SKM-1 (cell line): Measurements from ENCODE around the gene NDUFAB1.
"Not testable (repeated sequence)": the region's sequence is repeated elsewhere in the genome, so short reads cannot be mapped to it uniquely, and the experiment has no call there.

Source experiments
- DNase-seq: peaks from one replicate; lab custom pipeline; 2025; ENCODE audit not compliant: unreplicated experiment; lab: John Stamatoyannopoulos, UW

NDUFAB1 gene

GRCh38 chr16:23595951-23596720 lies at the start of gene NDUFAB1:
Gene NDUFAB1 (minus strand): TSS chr16:23596316. CDS start chr16:23596290, 26 bp downstream.
- peak; percentile 78 for DNase-seq

GRCh38 chr16:23642246-23642774 lies 46.2 kb upstream of the NDUFAB1 start:
- no peak for DNase-seq

- peak; percentile 93 for DNase-seq
Observed at GRCh38 chr16:23640931-23641765, 45.0 kb upstream of the NDUFAB1 start, which contains the start of the genes DCTN5 and PALB2. Gene DCTN5 (plus strand): TSS chr16:23641466. CDS start chr16:23641543, 77 bp downstream. Gene PALB2 (minus strand): TSS chr16:23641310. CDS start chr16:23641157, 153 bp downstream.

- DNase-seq = no peak
Observed at GRCh38 chr16:23640615-23640930, 44.5 kb upstream of the NDUFAB1 start.

GRCh38 chr16:23635958-23636357 lies 39.8 kb upstream of the NDUFAB1 start:
- no peak for DNase-seq

- DNase-seq = no peak
Observed at GRCh38 chr16:23634461-23635036, 38.4 kb upstream of the NDUFAB1 start.

GRCh38 chr16:23631874-23632273 lies 35.8 kb upstream of the NDUFAB1 start:
- DNase-seq = not testable (repeated sequence)

GRCh38 chr16:23629516-23629915 lies 33.4 kb upstream of the NDUFAB1 start:
- DNase-seq = no peak

- no peak for DNase-seq
Observed at GRCh38 chr16:23624092-23624491, 28.0 kb upstream of the NDUFAB1 start.

- no peak for DNase-seq
Observed at GRCh38 chr16:23615805-23616204, 19.7 kb upstream of the NDUFAB1 start.

- no peak for DNase-seq
Observed at GRCh38 chr16:23611936-23612335, 15.8 kb upstream of the NDUFAB1 start.

- not testable (repeated sequence) for DNase-seq
Observed at GRCh38 chr16:23610905-23611304, 14.8 kb upstream of the NDUFAB1 start.

- no peak for DNase-seq
Observed at GRCh38 chr16:23609929-23610328, 13.8 kb upstream of the NDUFAB1 start.

GRCh38 chr16:23608194-23608593 lies 12.1 kb upstream of the NDUFAB1 start:
- DNase-seq = no peak

- DNase-seq = no peak
Observed at GRCh38 chr16:23607726-23608125, 11.6 kb upstream of the NDUFAB1 start.

- no peak for DNase-seq
Observed at GRCh38 chr16:23597003-23597756, 1.1 kb upstream of the NDUFAB1 start.

GRCh38 chr16:23595246-23595950 lies 718 bp downstream of the NDUFAB1 start:
- no peak for DNase-seq

GRCh38 chr16:23594186-23594585 lies 1.9 kb downstream of the NDUFAB1 start:
- no peak for DNase-seq

GRCh38 chr16:23590181-23590580 lies 5.9 kb downstream of the NDUFAB1 start:
- no peak for DNase-seq

GRCh38 chr16:23587726-23588125 lies 8.4 kb downstream of the NDUFAB1 start:
- no peak for DNase-seq
